GM23338 (cell line): ENCODE measurements around the gene DUSP8. TPM values are rescaled to one million over a fixed set of nuclear protein-coding genes. Genes with fewer than 3 reads are reported as not detected.

Experiments
- ATAC-seq: fragments of 200-7000 bp; cut with Tn5 transposase; 3 replicates; pipeline ENCODE4 v1.9.1; 2020
- DNase-seq: peaks from one replicate; pipeline ENCODE4 v3.0.0-alpha.2; 2015; ENCODE audit warnings: low spot score
- H2AFZ ChIP-seq: fragments of 200-600 bp; sonication (generic); 2 replicates; pipeline ENCODE4 v1.8.0; 2016; ENCODE audit warnings: antibody characterized with exemption, mild to moderate bottlenecking, moderate library complexity
- H3F3A ChIP-seq: fragments of 200-600 bp; sonication (generic); replicated peaks from 2 replicates; pipeline ENCODE4 v1.8.0; 2017; ENCODE audit warnings: antibody characterized with exemption, mixed run types, low read depth
- H3K27ac ChIP-seq: fragments of 200-600 bp; sonication (generic); 2 replicates; pipeline ENCODE4 v1.6.1; 2016; ENCODE audit warnings: low read depth
- H3K27me3 ChIP-seq: fragments of 200-600 bp; sonication (generic); 2 replicates; pipeline ENCODE4 v1.8.0; 2016; ENCODE audit warnings: mild to moderate bottlenecking, mixed run types, moderate library complexity; ENCODE audit not compliant: insufficient read depth
- H3K36me3 ChIP-seq: fragments of 200-600 bp; sonication (generic); 2 replicates; pipeline ENCODE4 v1.8.0; 2016; ENCODE audit warnings: mild to moderate bottlenecking; ENCODE audit not compliant: insufficient read depth
- H3K4me1 ChIP-seq: fragments of 200-600 bp; sonication (generic); 2 replicates; pipeline ENCODE4 v1.8.0; 2016; ENCODE audit warnings: mild to moderate bottlenecking, moderate library complexity; ENCODE audit not compliant: insufficient read depth
- H3K4me2 ChIP-seq: fragments of 200-600 bp; sonication (generic); 2 replicates; pipeline ENCODE4 v1.7.1; 2017; ENCODE audit warnings: mixed run types
- H3K4me3 ChIP-seq: fragments of 200-600 bp; sonication (generic); 2 replicates; pipeline ENCODE4 v1.6.1; 2016; ENCODE audit warnings: mixed run types
- H3K79me2 ChIP-seq: fragments of 200-600 bp; sonication (generic); replicated peaks from 2 replicates; pipeline ENCODE4 v1.8.0; 2017; ENCODE audit warnings: mild to moderate bottlenecking; ENCODE audit not compliant: insufficient read depth
- H3K9me2 ChIP-seq: fragments of 200-600 bp; sonication (generic); 2 replicates; pipeline ENCODE4 v1.8.0; 2017; ENCODE audit not compliant: insufficient read depth
- H4K20me1 ChIP-seq: fragments of 200-600 bp; sonication (generic); replicated peaks from 2 replicates; pipeline ENCODE4 v1.8.0; 2017; ENCODE audit warnings: mild to moderate bottlenecking; ENCODE audit not compliant: insufficient read depth
- H3K27ac Mint-ChIP-seq: 2 replicates; pipeline ENCODE4 v1.8.0; 2020; ENCODE audit warnings: inconsistent platforms, mild to moderate bottlenecking, moderate library complexity, mixed read lengths
- H3K27me3 Mint-ChIP-seq: 3 replicates; pipeline ENCODE4 v1.8.0; 2022; ENCODE audit warnings: low read depth, mild to moderate bottlenecking, moderate library complexity, mixed read lengths, inconsistent platforms; ENCODE audit not compliant: insufficient read depth, poor library complexity
- H3K36me3 Mint-ChIP-seq: 3 replicates; pipeline ENCODE4 v1.8.0; 2021; ENCODE audit warnings: low read depth, mild to moderate bottlenecking, inconsistent platforms, moderate library complexity, mixed read lengths
- H3K4me1 Mint-ChIP-seq: 3 replicates; pipeline ENCODE4 v1.8.0; 2020; ENCODE audit warnings: mild to moderate bottlenecking, inconsistent platforms, mixed read lengths
- H3K4me3 Mint-ChIP-seq: 3 replicates; pipeline ENCODE4 v1.8.0; 2021; ENCODE audit warnings: moderate library complexity, mild to moderate bottlenecking, inconsistent platforms, mixed read lengths
- H3K9me3 Mint-ChIP-seq: 3 replicates; pipeline ENCODE4 v1.8.0; 2020; ENCODE audit warnings: moderate library complexity, mild to moderate bottlenecking, inconsistent platforms, mixed read lengths
- CREB1 ChIP-seq: fragments of 250-450 bp; sonication (Bioruptor Pico); IDR thresholded peaks from 2 replicates; pipeline ENCODE4 v1.5.0; 2020; ENCODE audit warnings: low read depth, mild to moderate bottlenecking, moderate library complexity
- EZH2 ChIP-seq: fragments of 200-600 bp; sonication (generic); IDR thresholded peaks from one replicate; pipeline ENCODE4 v1.8.0; 2017; ENCODE audit warnings: antibody characterized with exemption, mild to moderate bottlenecking, low read depth; ENCODE audit not compliant: unreplicated experiment
- EZH2phosphoT487 ChIP-seq: fragments of 200-600 bp; sonication (generic); IDR thresholded peaks from one replicate; pipeline ENCODE4 v1.8.1; 2018; ENCODE audit warnings: antibody characterized with exemption; ENCODE audit not compliant: unreplicated experiment
- JUNB ChIP-seq: IDR thresholded peaks from one replicate; pipeline ENCODE4 v1.6.1; 2016; ENCODE audit warnings: antibody characterized with exemption; ENCODE audit not compliant: unreplicated experiment
- NANOG ChIP-seq: IDR thresholded peaks from 2 replicates; pipeline ENCODE4 v1.6.1; 2016; ENCODE audit warnings: antibody characterized with exemption, borderline replicate concordance
- POLR2AphosphoS5 ChIP-seq: IDR thresholded peaks from 2 replicates; pipeline ENCODE4 v1.6.1; 2016; ENCODE audit warnings: antibody characterized with exemption, low read depth
- ZNF114 ChIP-seq: fragments of 250-450 bp; sonication (Bioruptor Pico); IDR thresholded peaks from 2 replicates; pipeline ENCODE4 v1.5.0; 2020; ENCODE audit warnings: mild to moderate bottlenecking, moderate library complexity
- polyA plus RNA-seq: library from polyadenylated mRNA; unstranded; fragments of >200 nt; fragmentation: Nextera tagmentation; extraction: Ambion mirVana; gene quantifications from 2 replicates; pipeline ENCODE4 v1.2.1, GENCODE V29; 2016
- total RNA-seq: library from RNA; depleted of rRNA; stranded (reverse); fragments of >200 nt; shearing (Covaris generic); gene quantifications from 2 replicates; pipeline ENCODE4 v1.2.3, GENCODE V29; 2014
- TF ChIP-seq, protein P1 (sequence below), 2 experiments: fragments of 200-600 bp in 1 of 2; sonication (generic) in 1 of 2; conservative IDR thresholded peaks; 2 replicates each; pipeline versions ENCODE4 v1.5.1 to v1.6.1; 2016 to 2017; ENCODE audit warnings: antibody characterized with exemption in 2 of 2, low read depth in 2 of 2, mild to moderate bottlenecking in 2 of 2, moderate library complexity in 1 of 2
- TF ChIP-seq, protein P2 (sequence below): IDR thresholded peaks from 2 replicates; pipeline ENCODE4 v1.6.1; 2016; ENCODE audit warnings: antibody characterized with exemption
- TF ChIP-seq, protein P3 (sequence below): fragments of 250-450 bp; sonication (Bioruptor Pico); IDR thresholded peaks from 2 replicates; pipeline ENCODE4 v1.5.0; 2020; ENCODE audit warnings: mild to moderate bottlenecking, moderate library complexity

Gene DUSP8
- total and polyA plus RNA-seq, 2 experiments from 2014 or later: 1.1 TPM

DNA sequence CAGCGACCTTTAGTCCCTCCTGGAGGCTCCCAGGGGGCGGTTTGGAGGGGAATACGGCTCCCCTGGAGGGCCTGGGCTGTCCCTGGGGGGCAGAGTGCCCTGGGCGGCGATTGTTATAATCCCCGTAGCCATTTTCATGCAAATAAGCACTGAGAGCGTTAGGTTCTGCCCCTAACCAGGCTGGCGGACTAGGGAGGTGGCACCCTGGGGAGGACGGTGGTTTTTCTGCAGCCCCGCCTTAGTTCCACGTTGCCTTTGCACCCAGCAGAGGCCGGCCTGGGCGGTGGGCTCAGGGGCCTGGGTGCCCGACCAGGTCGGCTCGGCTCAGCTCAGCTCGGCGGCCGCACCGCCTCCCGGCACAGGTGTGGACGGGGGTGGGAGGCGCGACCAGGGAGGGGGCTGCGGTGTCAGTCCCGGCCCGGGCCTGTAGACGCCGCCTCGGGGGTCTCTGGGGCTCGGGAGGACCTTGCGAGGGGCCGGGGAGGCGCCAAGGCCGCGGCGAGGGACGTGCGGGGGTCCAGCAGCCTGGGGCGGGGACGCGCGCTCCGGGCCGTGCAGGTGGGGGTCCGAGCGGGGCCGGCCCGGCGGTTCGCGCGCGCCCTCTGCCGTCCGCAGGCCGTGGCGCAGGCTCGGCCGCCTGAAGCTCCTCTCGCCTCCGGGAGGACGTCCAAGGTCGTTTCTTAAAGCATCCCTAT lies 2.3 kb upstream of the DUSP8 start:
- Mint-ChIP-seq H3K4me1 (peaks cover 3% of the 10 kb centered on the region; the same call in 1 of the 3 replicates), H3K9me3 (peaks cover 14% of the 10 kb centered on the region), H3K27me3 (peaks cover 50% of the 10 kb centered on the region), H3K27ac (no peak overlapping the region), H3K36me3 (no peaks in the 10 kb centered on the region), H3K4me3 (peak overlapping the region; percentile 50; the same call in 2 of the 3 replicates)
- H3K27me3 ChIP-seq: peaks cover 58% of the 10 kb centered on the region
- peak; percentile 62 for DNase-seq
- peaks cover 8% of the 10 kb centered on the region; the same call in 1 of the 2 replicates for H3F3A ChIP-seq
- H3K27ac ChIP-seq: no peak overlapping the region
- no peaks in the 10 kb centered on the region for H3K36me3 ChIP-seq
- TF ChIP-seq, protein P1, sequence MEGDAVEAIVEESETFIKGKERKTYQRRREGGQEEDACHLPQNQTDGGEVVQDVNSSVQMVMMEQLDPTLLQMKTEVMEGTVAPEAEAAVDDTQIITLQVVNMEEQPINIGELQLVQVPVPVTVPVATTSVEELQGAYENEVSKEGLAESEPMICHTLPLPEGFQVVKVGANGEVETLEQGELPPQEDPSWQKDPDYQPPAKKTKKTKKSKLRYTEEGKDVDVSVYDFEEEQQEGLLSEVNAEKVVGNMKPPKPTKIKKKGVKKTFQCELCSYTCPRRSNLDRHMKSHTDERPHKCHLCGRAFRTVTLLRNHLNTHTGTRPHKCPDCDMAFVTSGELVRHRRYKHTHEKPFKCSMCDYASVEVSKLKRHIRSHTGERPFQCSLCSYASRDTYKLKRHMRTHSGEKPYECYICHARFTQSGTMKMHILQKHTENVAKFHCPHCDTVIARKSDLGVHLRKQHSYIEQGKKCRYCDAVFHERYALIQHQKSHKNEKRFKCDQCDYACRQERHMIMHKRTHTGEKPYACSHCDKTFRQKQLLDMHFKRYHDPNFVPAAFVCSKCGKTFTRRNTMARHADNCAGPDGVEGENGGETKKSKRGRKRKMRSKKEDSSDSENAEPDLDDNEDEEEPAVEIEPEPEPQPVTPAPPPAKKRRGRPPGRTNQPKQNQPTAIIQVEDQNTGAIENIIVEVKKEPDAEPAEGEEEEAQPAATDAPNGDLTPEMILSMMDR (conservative IDR thresholded peaks at IDR 0.05; ENCODE audit: low read depth in 2 of 2): peak; percentile 54 to 79
- no peak for TF ChIP-seq EZH2
- peak; percentile 52 for ATAC-seq
- peak overlapping the region; percentile 90 for H3K4me2 ChIP-seq
- peak overlapping the region; percentile 60 for H3K4me3 ChIP-seq
- H4K20me1 ChIP-seq: no peaks in the 10 kb centered on the region
- H3K79me2 ChIP-seq: no peaks in the 10 kb centered on the region
- H2AFZ ChIP-seq: no peak overlapping the region; the same call in 1 of the 2 replicates
- peaks cover 20% of the 10 kb centered on the region; the same call in 1 of the 2 replicates for H3K4me1 ChIP-seq
- no peaks in the 10 kb centered on the region for H3K9me2 ChIP-seq

DNA sequence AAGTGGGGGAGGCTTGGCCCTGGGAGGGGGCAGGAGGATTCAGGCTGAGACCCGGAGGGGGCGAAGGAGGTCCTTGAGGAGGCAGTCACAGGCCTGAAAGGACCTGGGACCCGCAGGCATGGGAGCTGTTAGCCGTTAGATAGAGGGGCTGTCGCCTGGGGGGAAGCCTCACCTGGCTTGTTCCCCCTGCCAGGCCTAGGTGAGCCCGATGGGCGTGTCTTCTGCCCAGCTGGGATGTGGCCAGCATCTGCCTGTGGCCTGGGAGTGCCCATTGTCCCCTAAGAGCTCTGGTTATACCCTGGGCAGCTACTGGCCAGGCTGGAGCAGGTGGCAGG lies 1.8 kb upstream of the DUSP8 start:
- no peaks in the 10 kb centered on the region for H3K36me3 Mint-ChIP-seq
- Histone ChIP-seq H3K9me2 (no peaks in the 10 kb centered on the region), H3K79me2 (no peaks in the 10 kb centered on the region), H3F3A (peaks cover 8% of the 10 kb centered on the region; the same call in 1 of the 2 replicates), H3K4me1 (peaks cover 23% of the 10 kb centered on the region), H3K27ac (no peak overlapping the region), H4K20me1 (no peaks in the 10 kb centered on the region), H2AFZ (no peak overlapping the region), H3K36me3 (no peaks in the 10 kb centered on the region), H3K4me2 (peak overlapping the region; percentile 90), H3K4me3 (peak overlapping the region; percentile 60), H3K27me3 (peaks cover 60% of the 10 kb centered on the region)
- peaks cover 9% of the 10 kb centered on the region; the same call in 2 of the 3 replicates for H3K9me3 Mint-ChIP-seq
- peak; percentile 47 for ATAC-seq
- H3K27me3 Mint-ChIP-seq: peaks cover 55% of the 10 kb centered on the region
- peaks cover 7% of the 10 kb centered on the region for H3K4me1 Mint-ChIP-seq
- H3K4me3 Mint-ChIP-seq: peak overlapping the region; percentile 37
- H3K27ac Mint-ChIP-seq: no peak overlapping the region
- no peak for DNase-seq
- TF ChIP-seq, protein P2, sequence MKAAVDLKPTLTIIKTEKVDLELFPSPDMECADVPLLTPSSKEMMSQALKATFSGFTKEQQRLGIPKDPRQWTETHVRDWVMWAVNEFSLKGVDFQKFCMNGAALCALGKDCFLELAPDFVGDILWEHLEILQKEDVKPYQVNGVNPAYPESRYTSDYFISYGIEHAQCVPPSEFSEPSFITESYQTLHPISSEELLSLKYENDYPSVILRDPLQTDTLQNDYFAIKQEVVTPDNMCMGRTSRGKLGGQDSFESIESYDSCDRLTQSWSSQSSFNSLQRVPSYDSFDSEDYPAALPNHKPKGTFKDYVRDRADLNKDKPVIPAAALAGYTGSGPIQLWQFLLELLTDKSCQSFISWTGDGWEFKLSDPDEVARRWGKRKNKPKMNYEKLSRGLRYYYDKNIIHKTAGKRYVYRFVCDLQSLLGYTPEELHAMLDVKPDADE: no peak
- TF ChIP-seq CREB1 (no peak), JUNB (no peak), NANOG (no peak), EZH2phosphoT487 (no peak), ZNF114 (CRISPR knock-in tag) (no peak), POLR2AphosphoS5 (no peak)
- TF ChIP-seq, protein P3, sequence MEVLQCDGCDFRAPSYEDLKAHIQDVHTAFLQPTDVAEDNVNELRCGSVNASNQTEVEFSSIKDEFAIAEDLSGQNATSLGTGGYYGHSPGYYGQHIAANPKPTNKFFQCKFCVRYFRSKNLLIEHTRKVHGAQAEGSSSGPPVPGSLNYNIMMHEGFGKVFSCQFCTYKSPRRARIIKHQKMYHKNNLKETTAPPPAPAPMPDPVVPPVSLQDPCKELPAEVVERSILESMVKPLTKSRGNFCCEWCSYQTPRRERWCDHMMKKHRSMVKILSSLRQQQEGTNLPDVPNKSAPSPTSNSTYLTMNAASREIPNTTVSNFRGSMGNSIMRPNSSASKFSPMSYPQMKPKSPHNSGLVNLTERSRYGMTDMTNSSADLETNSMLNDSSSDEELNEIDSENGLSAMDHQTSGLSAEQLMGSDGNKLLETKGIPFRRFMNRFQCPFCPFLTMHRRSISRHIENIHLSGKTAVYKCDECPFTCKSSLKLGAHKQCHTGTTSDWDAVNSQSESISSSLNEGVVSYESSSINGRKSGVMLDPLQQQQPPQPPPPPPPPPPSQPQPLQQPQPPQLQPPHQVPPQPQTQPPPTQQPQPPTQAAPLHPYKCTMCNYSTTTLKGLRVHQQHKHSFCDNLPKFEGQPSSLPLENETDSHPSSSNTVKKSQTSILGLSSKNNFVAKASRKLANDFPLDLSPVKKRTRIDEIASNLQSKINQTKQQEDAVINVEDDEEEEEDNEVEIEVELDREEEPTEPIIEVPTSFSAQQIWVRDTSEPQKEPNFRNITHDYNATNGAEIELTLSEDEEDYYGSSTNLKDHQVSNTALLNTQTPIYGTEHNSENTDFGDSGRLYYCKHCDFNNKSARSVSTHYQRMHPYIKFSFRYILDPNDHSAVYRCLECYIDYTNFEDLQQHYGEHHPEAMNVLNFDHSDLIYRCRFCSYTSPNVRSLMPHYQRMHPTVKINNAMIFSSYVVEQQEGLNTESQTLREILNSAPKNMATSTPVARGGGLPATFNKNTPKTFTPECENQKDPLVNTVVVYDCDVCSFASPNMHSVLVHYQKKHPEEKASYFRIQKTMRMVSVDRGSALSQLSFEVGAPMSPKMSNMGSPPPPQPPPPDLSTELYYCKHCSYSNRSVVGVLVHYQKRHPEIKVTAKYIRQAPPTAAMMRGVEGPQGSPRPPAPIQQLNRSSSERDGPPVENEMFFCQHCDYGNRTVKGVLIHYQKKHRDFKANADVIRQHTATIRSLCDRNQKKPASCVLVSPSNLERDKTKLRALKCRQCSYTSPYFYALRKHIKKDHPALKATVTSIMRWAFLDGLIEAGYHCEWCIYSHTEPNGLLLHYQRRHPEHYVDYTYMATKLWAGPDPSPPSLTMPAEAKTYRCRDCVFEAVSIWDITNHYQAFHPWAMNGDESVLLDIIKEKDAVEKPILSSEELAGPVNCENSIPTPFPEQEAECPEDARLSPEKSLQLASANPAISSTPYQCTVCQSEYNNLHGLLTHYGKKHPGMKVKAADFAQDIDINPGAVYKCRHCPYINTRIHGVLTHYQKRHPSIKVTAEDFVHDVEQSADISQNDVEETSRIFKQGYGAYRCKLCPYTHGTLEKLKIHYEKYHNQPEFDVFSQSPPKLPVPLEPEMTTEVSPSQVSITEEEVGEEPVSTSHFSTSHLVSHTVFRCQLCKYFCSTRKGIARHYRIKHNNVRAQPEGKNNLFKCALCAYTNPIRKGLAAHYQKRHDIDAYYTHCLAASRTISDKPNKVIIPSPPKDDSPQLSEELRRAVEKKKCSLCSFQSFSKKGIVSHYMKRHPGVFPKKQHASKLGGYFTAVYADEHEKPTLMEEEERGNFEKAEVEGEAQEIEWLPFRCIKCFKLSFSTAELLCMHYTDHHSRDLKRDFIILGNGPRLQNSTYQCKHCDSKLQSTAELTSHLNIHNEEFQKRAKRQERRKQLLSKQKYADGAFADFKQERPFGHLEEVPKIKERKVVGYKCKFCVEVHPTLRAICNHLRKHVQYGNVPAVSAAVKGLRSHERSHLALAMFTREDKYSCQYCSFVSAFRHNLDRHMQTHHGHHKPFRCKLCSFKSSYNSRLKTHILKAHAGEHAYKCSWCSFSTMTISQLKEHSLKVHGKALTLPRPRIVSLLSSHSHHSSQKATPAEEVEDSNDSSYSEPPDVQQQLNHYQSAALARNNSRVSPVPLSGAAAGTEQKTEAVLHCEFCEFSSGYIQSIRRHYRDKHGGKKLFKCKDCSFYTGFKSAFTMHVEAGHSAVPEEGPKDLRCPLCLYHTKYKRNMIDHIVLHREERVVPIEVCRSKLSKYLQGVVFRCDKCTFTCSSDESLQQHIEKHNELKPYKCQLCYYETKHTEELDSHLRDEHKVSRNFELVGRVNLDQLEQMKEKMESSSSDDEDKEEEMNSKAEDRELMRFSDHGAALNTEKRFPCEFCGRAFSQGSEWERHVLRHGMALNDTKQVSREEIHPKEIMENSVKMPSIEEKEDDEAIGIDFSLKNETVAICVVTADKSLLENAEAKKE: no peak
